Activated T-helper 1 cell treated with anti-CD3 and anti-CD28 coated beads, Interleukin-12 subunit alpha, Interleukin-12 subunit beta, Interleukin-2, Interleukin-4 antibody, amounts not matched to agents 30 ng/mL and 10 ng/mL and 1 ng/mL, durations not matched to agents 14 hours and 24 hours and 36 hours (primary cell): ENCODE data around the gene RPL13A. TPM values are rescaled to one million over a fixed set of nuclear protein-coding genes. Genes with fewer than 3 reads are reported as not detected.
"Not testable (repeated sequence)": the region's sequence is repeated elsewhere in the genome, so short reads cannot be mapped to it uniquely, and the experiment has no call there.

Experiments
- DNase-seq: peaks from one replicate; pipeline ENCODE4 v3.0.0; 2021; ENCODE audit warnings: low spot score
- H3K27ac Mint-ChIP-seq: one replicate; pipeline ENCODE4 v1.8.0; 2021; ENCODE audit warnings: mild to moderate bottlenecking, mixed read lengths
- H3K27me3 Mint-ChIP-seq: one replicate; pipeline ENCODE4 v1.8.0; 2022; ENCODE audit warnings: mild to moderate bottlenecking, moderate library complexity, mixed read lengths; ENCODE audit not compliant: insufficient read depth
- H3K36me3 Mint-ChIP-seq: one replicate; pipeline ENCODE4 v1.8.0; 2021; ENCODE audit warnings: low read depth, mixed read lengths
- H3K4me1 Mint-ChIP-seq: one replicate; pipeline ENCODE4 v1.8.0; 2021; ENCODE audit warnings: low read depth, mixed read lengths
- H3K4me3 Mint-ChIP-seq: one replicate; pipeline ENCODE4 v1.8.0; 2021; ENCODE audit warnings: mild to moderate bottlenecking, moderate library complexity, mixed read lengths
- H3K9me3 Mint-ChIP-seq: one replicate; pipeline ENCODE4 v1.8.0; 2021; ENCODE audit warnings: mixed read lengths
- intact Hi-C: fragments of 100-400 bp; cut with micrococcal nuclease; formaldehyde crosslinking; loops from one replicate; pipeline ENCODE4 v1.15.1; 2024
- total RNA-seq: library from RNA; stranded (reverse); gene quantifications from 2 replicates; pipeline ENCODE4 v1.2.3, GENCODE V29; 2022

RPL13A gene
- total RNA-seq = 2,876 and 2,988 TPM in 2 replicates

DNA sequence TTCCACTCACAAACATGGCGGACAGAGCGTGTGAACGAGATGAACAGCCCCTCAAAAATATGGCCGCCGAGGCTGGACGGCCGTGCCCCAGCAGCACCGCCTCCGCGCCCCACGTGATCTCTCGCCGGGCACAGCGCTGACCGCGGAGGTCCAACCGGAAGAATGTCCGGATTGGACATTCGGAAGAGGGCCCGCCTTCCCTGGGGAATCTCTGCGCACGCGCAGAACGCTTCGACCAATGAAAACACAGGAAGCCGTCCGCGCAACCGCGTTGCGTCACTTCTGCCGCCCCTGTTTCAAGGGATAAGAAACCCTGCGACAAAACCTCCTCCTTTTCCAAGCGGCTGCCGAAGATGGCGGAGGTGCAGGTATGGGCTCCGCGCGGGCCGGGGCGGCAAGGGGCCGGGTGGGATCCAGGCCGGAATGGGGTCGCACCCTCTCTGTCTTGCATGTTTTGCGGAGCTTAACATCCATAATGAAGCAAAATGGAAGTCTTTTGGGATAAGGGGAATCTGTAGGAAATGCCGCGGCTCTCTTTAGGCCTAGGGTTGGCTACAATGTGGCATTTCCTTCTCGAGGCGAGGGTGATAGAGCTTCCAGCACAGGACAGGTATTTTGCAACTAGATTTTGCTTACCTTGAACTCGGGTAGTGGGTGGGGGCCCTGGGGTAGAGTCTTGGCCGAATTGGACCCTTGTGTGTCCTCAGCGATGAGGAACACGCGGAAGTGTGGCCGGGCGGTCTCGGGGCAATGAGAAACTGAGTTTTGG is at the start of gene RPL13A:
Gene RPL13A, plus strand, starts transcription at position 332 of the 769 bp plus-strand sequence. Its CDS starts 22 bp downstream, at position 354.
- peaks cover 61% of the 10 kb centered on the region for H3K36me3 Mint-ChIP-seq
- no peaks in the 10 kb centered on the region for H3K9me3 Mint-ChIP-seq
- peak within 1 kb of the TSS; percentile 94 for H3K27ac Mint-ChIP-seq
- DNase-seq = peak; percentile 100
- H3K4me3 Mint-ChIP-seq = peak within 1 kb of the TSS; percentile 98
- peaks cover 4% of the 10 kb centered on the region for H3K27me3 Mint-ChIP-seq
- H3K4me1 Mint-ChIP-seq = peaks cover 27% of the 10 kb centered on the region
- intact Hi-C loops = loop anchor here (1.0 kb wide), 4 partner anchors 9 to 34 kb away; partner anchors contain the start of genes ALDH16A1, FLT3LG and RPS11

DNA sequence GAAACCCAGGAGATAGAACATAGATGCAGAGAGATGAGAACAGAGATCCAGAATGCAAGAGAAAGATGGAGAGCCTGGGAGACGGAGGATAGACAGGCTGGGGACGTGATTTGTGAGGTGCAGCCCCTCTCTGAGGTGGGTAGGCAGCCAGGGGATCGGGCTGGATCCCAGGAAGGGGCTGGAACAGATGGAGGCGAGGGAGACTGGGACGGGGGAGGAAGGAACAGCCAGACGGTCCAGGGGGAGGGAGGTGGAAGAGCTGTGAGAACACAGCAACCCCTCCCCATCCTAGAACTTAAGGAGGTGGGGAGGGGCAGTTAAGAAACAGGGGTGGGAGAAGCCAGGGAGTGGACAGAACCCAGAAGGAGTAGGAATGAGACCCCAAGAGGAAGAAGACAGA is 49.1 kb upstream of the RPL13A start:
- Mint-ChIP-seq H3K9me3 (no peaks in the 10 kb centered on the region), H3K4me3 (no peak overlapping the region), H3K27me3 (peaks cover 87% of the 10 kb centered on the region), H3K36me3 (no peaks in the 10 kb centered on the region), H3K4me1 (peaks cover 34% of the 10 kb centered on the region), H3K27ac (no peak overlapping the region)
- intact Hi-C loops = no loop called here
- DNase-seq = no peak

DNA sequence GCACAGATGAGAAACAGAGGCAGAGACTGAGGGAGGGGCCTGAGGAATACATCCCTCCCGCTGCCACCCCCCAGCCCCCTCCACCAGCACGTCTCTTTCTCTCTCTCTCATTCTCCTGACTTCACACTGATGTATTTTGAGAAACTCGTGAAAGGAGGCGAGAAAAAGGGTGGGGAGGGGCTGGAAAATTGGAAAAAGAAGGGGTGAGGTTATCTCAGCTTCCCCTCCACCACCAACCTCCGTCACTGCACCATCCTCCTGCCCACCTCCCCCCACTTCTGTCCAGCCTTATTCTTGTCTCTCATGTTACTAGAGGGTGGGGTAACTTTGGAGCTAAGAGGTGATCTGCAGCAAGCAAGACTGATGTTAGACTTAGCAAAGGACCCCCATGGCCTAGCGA is 47.6 kb upstream of the RPL13A start:
- Mint-ChIP-seq H3K4me1 (peaks cover 44% of the 10 kb centered on the region), H3K36me3 (no peaks in the 10 kb centered on the region), H3K9me3 (no peaks in the 10 kb centered on the region), H3K27ac (no peak overlapping the region), H3K27me3 (peaks cover 74% of the 10 kb centered on the region), H3K4me3 (no peak overlapping the region)
- no peak for DNase-seq
- intact Hi-C loops = loop anchor here (5.0 to 10.0 kb wide), 3 partner anchors 33 to 327 kb away; partner anchors contain the start of gene AP2A1

DNA sequence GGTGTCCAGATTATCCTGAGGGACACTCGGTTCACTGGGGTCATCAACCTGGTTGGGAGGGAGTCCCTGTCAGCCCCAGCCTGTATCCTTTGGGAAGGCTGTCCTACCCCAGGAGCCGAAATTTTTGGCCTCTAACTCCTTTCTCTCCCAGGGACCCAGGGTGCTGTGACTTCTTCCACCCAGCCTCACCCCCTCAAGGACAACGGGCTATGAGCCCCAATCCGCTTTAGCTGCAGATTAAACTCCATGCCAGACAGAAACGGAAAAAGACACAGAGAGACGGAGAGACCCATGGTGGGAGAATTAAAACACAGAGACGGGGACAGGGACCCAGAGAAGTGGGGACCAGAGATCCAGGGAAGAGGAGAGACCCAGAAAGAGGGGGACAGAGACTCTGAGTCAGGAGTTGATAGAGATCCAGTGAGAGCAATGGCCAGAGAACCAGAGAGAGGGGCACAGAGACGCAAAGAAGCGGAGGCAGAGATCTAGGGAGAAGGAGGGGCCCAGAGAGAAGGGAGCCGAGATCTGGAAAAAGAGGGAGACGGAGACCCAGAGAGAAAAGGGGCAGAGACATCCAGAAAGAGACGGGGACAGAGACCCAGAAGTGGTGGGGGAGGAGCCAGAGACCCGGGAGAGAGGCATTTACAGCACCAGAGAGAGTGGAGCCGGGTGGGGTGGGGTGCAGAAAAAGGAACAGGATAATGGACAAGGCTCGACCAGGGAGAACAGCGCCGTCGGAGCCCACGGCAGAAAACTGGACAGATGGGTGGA is 46.8 kb upstream of the RPL13A start:
- no peak for DNase-seq
- intact Hi-C loops = loop anchor here (1.0 to 10.0 kb wide), 4 partner anchors 9 to 327 kb away; partner anchors contain the start of gene AP2A1
- Mint-ChIP-seq H3K36me3 (no peaks in the 10 kb centered on the region), H3K27me3 (peaks cover 66% of the 10 kb centered on the region), H3K27ac (no peak overlapping the region), H3K9me3 (no peaks in the 10 kb centered on the region), H3K4me3 (peak overlapping the region; percentile 57), H3K4me1 (peaks cover 50% of the 10 kb centered on the region)

DNA sequence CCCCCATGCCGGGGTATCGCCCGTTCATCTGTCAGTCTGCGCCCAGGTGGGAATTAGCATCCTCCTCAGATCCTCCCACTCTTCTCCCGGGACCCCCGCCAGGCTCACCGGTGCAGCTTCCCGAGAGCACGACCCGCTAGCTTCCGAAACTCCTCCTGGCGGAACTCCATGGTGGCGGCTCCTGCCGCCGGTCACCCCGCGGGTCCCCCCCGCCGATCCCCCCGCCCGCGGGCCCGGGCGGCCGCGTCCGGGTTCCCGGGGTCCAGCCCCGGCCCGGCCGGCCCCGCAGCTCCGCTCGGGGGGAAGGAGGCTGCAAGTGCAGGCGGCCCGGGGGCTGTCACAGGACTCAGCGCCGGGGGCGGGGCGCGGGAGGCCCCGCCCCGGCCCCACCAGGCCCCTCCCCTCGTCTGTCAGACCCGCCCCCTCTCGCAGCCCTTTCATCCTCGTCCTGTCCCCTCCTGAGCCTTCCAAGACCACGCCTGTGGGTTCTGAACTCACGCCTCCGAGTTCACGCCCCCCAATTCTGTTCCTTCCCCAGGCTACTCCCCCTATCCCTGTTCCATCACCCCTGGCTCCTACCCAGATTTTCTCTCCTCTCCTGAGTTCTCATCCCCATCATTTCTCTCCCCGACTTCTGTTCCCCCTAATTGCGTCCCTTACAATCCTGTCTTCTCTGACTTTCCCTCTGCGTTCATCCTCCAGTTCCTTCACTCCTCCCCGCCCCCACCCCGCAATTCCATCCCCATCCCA is 46.0 kb upstream of the RPL13A start, which contains the start of gene SLC17A7:
Gene SLC17A7, minus strand, starts transcription at position 318 of the 750 bp plus-strand sequence. Its CDS starts 148 bp downstream, at position 170.
- Mint-ChIP-seq H3K36me3 (peaks cover 4% of the 10 kb centered on the region), H3K9me3 (no peaks in the 10 kb centered on the region), H3K4me1 (peaks cover 44% of the 10 kb centered on the region), H3K27me3 (peaks cover 59% of the 10 kb centered on the region), H3K4me3 (peak within 1 kb of the TSS; percentile 82), H3K27ac (peak within 1 kb of the TSS; percentile 78)
- intact Hi-C loops = loop anchor here (1.0 to 10.0 kb wide), 4 partner anchors 10 to 326 kb away; partner anchors contain the start of gene AP2A1
- DNase-seq = peak; percentile 14

DNA sequence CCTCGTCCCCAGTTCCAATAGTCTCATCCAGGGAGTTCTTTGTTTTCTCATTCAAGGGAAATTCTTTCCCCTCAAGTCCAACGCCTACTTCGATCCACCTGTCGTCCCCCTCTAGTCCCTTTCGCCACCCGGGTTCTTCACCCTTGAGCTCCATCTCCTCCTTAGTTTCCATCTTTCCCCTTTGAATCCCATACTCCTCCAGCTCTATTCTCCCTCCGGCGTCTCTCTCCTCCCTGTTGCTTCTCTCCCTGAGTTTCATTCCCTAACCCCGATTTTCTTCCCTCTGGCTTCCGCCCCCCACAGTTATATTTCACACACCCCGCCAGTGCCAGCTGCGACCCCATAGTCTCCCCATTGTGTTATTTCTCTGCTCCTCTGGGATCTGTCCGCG is 45.5 kb upstream of the RPL13A start:
- Mint-ChIP-seq H3K27me3 (peaks cover 53% of the 10 kb centered on the region), H3K36me3 (peaks cover 7% of the 10 kb centered on the region), H3K4me1 (peaks cover 38% of the 10 kb centered on the region), H3K27ac (peak overlapping the region; percentile 78), H3K4me3 (peak overlapping the region; percentile 82), H3K9me3 (no peaks in the 10 kb centered on the region)
- DNase-seq = no peak
- intact Hi-C loops = loop anchor here (1.0 to 10.0 kb wide), 7 partner anchors 11 to 973 kb away; partner anchors contain the start of genes AP2A1, CYTH2, RPS11 and RRAS

DNA sequence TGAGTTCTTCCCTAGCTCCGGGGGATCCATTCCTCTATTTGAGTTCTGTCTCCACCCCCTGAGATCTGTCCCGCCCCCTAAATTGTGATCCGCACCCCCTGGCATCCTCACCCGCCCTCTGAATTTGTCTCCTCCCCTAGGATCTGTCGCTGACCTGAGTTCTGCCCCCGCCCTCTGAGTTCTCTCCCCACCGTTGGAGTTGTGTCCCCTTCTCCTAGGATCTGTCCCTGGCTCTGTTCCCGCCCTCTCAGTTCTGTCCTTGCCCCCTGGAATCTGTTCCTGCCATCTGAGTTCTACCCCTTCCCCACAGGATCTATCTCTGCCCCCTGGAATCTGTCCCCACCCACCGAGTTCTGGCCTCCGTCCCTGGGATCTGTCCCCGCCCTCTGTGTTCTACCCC is 45.1 kb upstream of the RPL13A start:
- Mint-ChIP-seq H3K9me3 (no peaks in the 10 kb centered on the region), H3K4me1 (peaks cover 37% of the 10 kb centered on the region), H3K4me3 (peak overlapping the region; percentile 82), H3K36me3 (peaks cover 7% of the 10 kb centered on the region), H3K27me3 (peaks cover 49% of the 10 kb centered on the region), H3K27ac (peak overlapping the region; percentile 78)
- DNase-seq = peak; percentile 21
- intact Hi-C loops = loop anchor here (2.0 to 10.0 kb wide), 6 partner anchors 35 to 974 kb away; partner anchors contain the start of genes AP2A1, CYTH2, RPS11 and RRAS

DNA sequence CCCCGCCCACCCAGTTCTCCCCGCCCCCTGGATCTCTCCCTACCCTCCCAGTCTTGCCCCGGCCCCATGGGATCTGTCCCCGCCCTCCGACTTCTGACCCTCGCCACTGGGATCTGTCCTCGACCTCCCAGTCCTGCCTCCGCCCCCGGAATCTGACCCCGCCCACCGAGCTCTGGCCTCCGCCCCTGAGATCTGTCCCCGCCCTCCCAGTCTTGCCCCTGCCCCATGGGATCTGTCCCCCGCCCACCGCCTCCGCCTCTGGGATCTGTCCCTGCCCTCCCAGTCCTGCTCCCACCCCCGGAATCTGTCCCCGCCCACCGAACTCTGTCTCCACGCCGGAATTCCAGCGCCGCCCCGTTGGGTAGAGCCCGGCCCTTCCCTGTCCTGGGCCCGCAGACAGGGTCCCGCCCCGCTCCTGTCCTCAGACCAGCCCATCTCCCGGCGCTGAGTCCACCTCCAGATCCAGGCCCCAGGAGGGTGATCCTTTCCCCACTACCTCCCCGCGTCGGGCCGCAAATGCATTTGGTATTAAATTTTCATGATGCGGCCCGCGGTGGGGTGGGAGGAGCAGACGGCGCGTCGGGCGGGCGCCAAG is 44.5 kb upstream of the RPL13A start:
- peak overlapping the region; percentile 88 for H3K27ac Mint-ChIP-seq
- H3K27me3 Mint-ChIP-seq = peaks cover 44% of the 10 kb centered on the region
- peak; percentile 67 for DNase-seq
- peaks cover 7% of the 10 kb centered on the region for H3K36me3 Mint-ChIP-seq
- intact Hi-C loops = loop anchor here (1.0 to 10.0 kb wide), 12 partner anchors 8 to 974 kb away; partner anchors contain the start of genes AP2A1, CYTH2, DKKL1 and PIH1D1
- H3K4me1 Mint-ChIP-seq = peaks cover 37% of the 10 kb centered on the region
- no peaks in the 10 kb centered on the region for H3K9me3 Mint-ChIP-seq
- peak overlapping the region; percentile 82 for H3K4me3 Mint-ChIP-seq

DNA sequence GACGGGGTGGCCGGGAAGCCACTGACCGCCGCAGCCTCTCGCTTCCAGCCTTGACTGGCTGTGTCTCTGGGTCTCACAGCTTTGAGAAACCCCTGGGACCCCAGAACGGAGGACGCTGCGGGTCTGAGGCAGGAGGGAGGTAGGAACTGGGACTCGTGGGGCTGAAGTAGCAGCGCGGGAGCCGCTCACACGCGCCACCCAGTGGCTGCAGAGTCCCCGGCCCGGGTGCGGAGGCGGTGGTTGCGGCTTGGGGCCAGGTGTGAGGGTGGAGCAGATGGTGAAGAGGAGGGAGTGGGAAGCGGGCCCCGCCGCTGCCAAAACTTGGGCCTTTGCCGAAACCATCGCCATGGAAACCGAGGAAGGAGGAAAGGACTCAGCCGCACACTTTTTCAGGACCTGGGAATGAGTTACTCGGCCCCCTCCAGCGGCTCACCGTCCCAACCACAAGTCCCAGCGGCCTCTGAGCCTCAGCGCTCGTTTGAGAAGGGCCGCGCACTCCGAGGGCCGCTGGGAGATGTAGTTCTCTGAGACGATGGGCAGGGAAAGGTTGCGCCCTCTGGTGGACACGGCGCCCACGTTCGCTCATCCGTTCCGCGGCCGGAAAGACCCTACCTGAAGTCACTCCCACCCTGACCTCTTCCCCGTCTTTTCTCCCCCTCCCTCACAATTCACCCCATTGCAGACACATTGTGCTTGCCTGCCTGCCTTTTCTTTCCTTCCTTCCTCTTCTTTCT is 43.9 kb upstream of the RPL13A start:
- peak overlapping the region; percentile 88 for H3K27ac Mint-ChIP-seq
- DNase-seq = peak; percentile 90
- H3K9me3 Mint-ChIP-seq = no peaks in the 10 kb centered on the region
- intact Hi-C loops = loop anchor here (1.0 to 10.0 kb wide), 12 partner anchors 8 to 975 kb away; partner anchors contain the start of genes AP2A1, CYTH2, DKKL1 and PIH1D1
- peak overlapping the region; percentile 82 for H3K4me3 Mint-ChIP-seq
- peaks cover 42% of the 10 kb centered on the region for H3K4me1 Mint-ChIP-seq
- H3K27me3 Mint-ChIP-seq = peaks cover 37% of the 10 kb centered on the region
- peaks cover 13% of the 10 kb centered on the region for H3K36me3 Mint-ChIP-seq

DNA sequence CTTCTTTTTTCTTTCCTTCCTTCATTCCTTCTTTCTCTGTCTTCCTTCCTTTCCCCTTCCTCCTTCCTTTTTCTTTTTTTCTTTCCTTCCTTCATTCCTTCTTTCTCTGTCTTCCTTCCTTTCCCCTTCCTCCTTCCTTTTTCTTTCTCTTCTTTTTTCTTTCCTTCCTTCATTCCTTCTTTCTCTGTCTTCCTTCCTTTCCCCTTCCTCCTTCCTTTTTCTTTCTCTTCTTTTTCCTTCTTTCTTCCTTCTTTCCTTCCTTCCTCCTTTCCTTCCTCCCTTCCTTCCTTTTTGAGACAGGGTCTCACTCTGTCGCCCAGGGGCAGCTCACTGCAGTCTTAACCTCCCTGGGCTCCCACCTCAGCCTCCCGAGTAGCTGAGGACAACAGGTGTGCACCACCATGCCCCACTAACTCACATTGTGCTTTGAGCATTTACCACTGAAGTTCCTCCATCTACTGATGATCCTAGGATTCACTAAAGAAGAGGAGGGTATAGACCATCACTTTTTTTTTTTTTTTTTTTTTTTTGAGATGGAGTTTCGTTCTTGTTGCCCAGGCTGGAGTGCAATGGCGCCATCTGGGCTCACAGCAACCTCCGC is 43.2 kb upstream of the RPL13A start:
- H3K4me3 Mint-ChIP-seq = peak overlapping the region; percentile 82
- intact Hi-C loops = loop anchor here (5.0 to 10.0 kb wide), 3 partner anchors 37 to 323 kb away; partner anchors contain the start of gene AP2A1
- H3K27ac Mint-ChIP-seq = peak overlapping the region; percentile 88
- not testable (repeated sequence) for H3K9me3 Mint-ChIP-seq, DNase-seq
- H3K27me3 Mint-ChIP-seq = peaks cover 31% of the 10 kb centered on the region
- peaks cover 20% of the 10 kb centered on the region for H3K36me3 Mint-ChIP-seq
- H3K4me1 Mint-ChIP-seq = peaks cover 45% of the 10 kb centered on the region

DNA sequence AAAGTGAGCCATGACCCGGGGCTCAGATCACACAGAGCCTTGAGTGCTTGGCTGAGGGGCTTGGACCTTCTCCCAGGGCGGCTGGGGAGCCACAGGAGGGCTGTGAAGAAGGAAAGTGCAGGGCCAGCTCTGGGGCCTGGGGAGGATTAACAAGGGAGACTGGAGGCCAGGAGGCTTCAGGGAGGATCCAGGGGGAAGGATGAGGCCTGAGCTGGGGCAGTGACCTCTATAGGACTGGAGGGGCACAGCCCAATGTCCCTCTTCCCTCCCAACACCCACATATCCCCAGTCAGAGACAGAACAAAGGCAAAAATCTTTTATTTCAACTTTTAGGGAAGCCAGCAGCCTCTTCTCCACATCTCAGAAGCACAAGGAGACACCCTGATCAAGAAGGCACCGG is 41.4 kb upstream of the RPL13A start:
- no peak for DNase-seq
- Mint-ChIP-seq H3K9me3 (no peaks in the 10 kb centered on the region), H3K4me1 (peaks cover 53% of the 10 kb centered on the region), H3K27ac (peak overlapping the region; percentile 55), H3K27me3 (peaks cover 14% of the 10 kb centered on the region), H3K4me3 (no peak overlapping the region), H3K36me3 (peaks cover 31% of the 10 kb centered on the region)
- intact Hi-C loops = loop anchor here (10.0 kb wide), 1 partner anchor 181 kb away; no protein-coding TSS in a partner anchor
